Measurements from ENCODE around the gene TDRD7. TPM values are rescaled to one million over a fixed set of nuclear protein-coding genes. Genes with fewer than 3 reads are reported as not detected.
"Not testable (repeated sequence)": the region's sequence is repeated elsewhere in the genome, so short reads cannot be mapped to it uniquely, and the experiment has no call there.

TDRD7 gene
- polyA plus RNA-seq, 1 experiment = 8.2 TPM

GRCh38 chr9:97484134-97484533 lies 72.2 kb downstream of the TDRD7 start:
- no peak for DNase-seq (ENCODE audit: low read depth, low spot score)
- Histone ChIP-seq H3K4me3 (ENCODE audit: low read depth, low read length) (no peak overlapping the region), H3K27ac (ENCODE audit: low read depth, low read length) (no peak overlapping the region), H3K9me3 (ENCODE audit: control insufficient read depth, insufficient read depth, low read length) (no peaks in the 10 kb centered on the region), H3K27me3 (ENCODE audit: control insufficient read depth, insufficient read depth, low read length) (no peaks in the 10 kb centered on the region)
- no peak for TF ChIP-seq CTCF (IDR thresholded peaks at IDR 0.05; ENCODE audit: low read depth, low read length)
- ChIA-PET POLR2A (no interaction called here), CTCF (interaction anchor here (0.6 to 3.8 kb wide), 6 partner anchors 13 to 131 kb away, joined by 3 to 29 read pairs (median 8); partner anchors contain the start of gene TDRD7)

GRCh38 chr9:97487107-97487506 lies 75.2 kb downstream of the TDRD7 start:
- no peak for DNase-seq (ENCODE audit: low read depth, low spot score)
- ChIA-PET POLR2A (no interaction called here), CTCF (interaction anchor here (1.1 to 3.8 kb wide), 3 partner anchors 13 to 129 kb away, joined by 3 to 29 read pairs (median 6); no protein-coding TSS in a partner anchor)
- H3K27ac ChIP-seq (ENCODE audit: low read depth, low read length) = no peak overlapping the region
- no peaks in the 10 kb centered on the region for H3K27me3 ChIP-seq (ENCODE audit: control insufficient read depth, insufficient read depth, low read length)
- no peaks in the 10 kb centered on the region for H3K9me3 ChIP-seq (ENCODE audit: control insufficient read depth, insufficient read depth, low read length)
- H3K4me3 ChIP-seq (ENCODE audit: low read depth, low read length) = no peak overlapping the region
- peak; percentile 52 for TF ChIP-seq CTCF (IDR thresholded peaks at IDR 0.05; ENCODE audit: low read depth, low read length)

DNA sequence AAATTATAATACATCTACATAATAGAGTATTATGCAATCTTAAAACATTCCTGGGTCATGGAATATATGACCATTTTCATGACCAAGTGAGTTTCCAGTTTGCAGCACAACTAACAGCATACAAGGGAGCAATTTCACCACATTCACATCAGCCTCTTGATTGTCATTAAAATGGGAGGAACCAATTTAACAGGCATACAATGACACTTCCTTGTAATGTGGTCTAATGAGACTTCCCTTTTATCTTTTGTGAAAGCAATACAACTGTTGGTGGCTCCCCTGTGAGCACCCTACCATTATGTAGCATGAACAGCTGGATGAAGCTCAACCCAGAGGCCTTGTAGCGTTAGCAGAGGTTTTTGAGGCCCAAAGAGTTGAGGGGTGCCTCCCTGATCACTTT lies 76.0 kb downstream of the TDRD7 start:
- Histone ChIP-seq H3K27me3 (ENCODE audit: control insufficient read depth, insufficient read depth, low read length) (no peaks in the 10 kb centered on the region), H3K27ac (ENCODE audit: low read depth, low read length) (no peak overlapping the region), H3K4me3 (ENCODE audit: low read depth, low read length) (no peak overlapping the region), H3K9me3 (ENCODE audit: control insufficient read depth, insufficient read depth, low read length) (no peaks in the 10 kb centered on the region)
- ChIA-PET POLR2A (no interaction called here), CTCF (interaction anchor here (1.5 to 3.8 kb wide), 3 partner anchors 14 to 111 kb away, joined by 6 to 29 read pairs (median 6); no protein-coding TSS in a partner anchor)
- TF ChIP-seq CTCF (IDR thresholded peaks at IDR 0.05; ENCODE audit: low read depth, low read length) = no peak
- no peak for DNase-seq (ENCODE audit: low read depth, low spot score)

GRCh38 chr9:97491216-97491999 lies 79.5 kb downstream of the TDRD7 start:
- TF ChIP-seq CTCF (IDR thresholded peaks at IDR 0.05; ENCODE audit: low read depth, low read length) = no peak
- H3K27me3 ChIP-seq (ENCODE audit: control insufficient read depth, insufficient read depth, low read length) = no peaks in the 10 kb centered on the region
- no peaks in the 10 kb centered on the region for H3K9me3 ChIP-seq (ENCODE audit: control insufficient read depth, insufficient read depth, low read length)
- ChIA-PET POLR2A (no interaction called here), CTCF (interaction anchor here (1.1 to 2.6 kb wide), 3 partner anchors 23 to 107 kb away, joined by 4 to 11 read pairs (median 5); partner anchors contain the start of gene TDRD7)
- DNase-seq (ENCODE audit: low read depth, low spot score) = no peak
- H3K27ac ChIP-seq (ENCODE audit: low read depth, low read length) = no peak overlapping the region
- no peak overlapping the region for H3K4me3 ChIP-seq (ENCODE audit: low read depth, low read length)

GRCh38 chr9:97497558-97498375 lies 85.9 kb downstream of the TDRD7 start:
- H3K27me3 ChIP-seq (ENCODE audit: control insufficient read depth, insufficient read depth, low read length) = peaks cover 28% of the 10 kb centered on the region
- POLR2A ChIA-PET; H3K27ac ChIP-seq (ENCODE audit: low read depth, low read length); DNase-seq (ENCODE audit: low read depth, low spot score); H3K4me3 ChIP-seq (ENCODE audit: low read depth, low read length); H3K9me3 ChIP-seq (ENCODE audit: control insufficient read depth, insufficient read depth, low read length): not testable (repeated sequence)
- CTCF ChIA-PET = interaction anchor here (1.0 to 3.0 kb wide), 4 partner anchors 13 to 101 kb away, joined by 3 to 21 read pairs (median 4); no protein-coding TSS in a partner anchor

GRCh38 chr9:97498846-97499245 lies 87.0 kb downstream of the TDRD7 start:
- H3K4me3 ChIP-seq (ENCODE audit: low read depth, low read length); H3K27ac ChIP-seq (ENCODE audit: low read depth, low read length); DNase-seq (ENCODE audit: low read depth, low spot score); CTCF ChIA-PET; POLR2A ChIA-PET; H3K9me3 ChIP-seq (ENCODE audit: control insufficient read depth, insufficient read depth, low read length): not testable (repeated sequence)
- peaks cover 39% of the 10 kb centered on the region for H3K27me3 ChIP-seq (ENCODE audit: control insufficient read depth, insufficient read depth, low read length)
